ENCODE results near the gene HMMR.
"Not testable (repeated sequence)": the region's sequence is repeated elsewhere in the genome, so short reads cannot be mapped to it uniquely, and the experiment has no call there.

The HMMR gene, protein sequence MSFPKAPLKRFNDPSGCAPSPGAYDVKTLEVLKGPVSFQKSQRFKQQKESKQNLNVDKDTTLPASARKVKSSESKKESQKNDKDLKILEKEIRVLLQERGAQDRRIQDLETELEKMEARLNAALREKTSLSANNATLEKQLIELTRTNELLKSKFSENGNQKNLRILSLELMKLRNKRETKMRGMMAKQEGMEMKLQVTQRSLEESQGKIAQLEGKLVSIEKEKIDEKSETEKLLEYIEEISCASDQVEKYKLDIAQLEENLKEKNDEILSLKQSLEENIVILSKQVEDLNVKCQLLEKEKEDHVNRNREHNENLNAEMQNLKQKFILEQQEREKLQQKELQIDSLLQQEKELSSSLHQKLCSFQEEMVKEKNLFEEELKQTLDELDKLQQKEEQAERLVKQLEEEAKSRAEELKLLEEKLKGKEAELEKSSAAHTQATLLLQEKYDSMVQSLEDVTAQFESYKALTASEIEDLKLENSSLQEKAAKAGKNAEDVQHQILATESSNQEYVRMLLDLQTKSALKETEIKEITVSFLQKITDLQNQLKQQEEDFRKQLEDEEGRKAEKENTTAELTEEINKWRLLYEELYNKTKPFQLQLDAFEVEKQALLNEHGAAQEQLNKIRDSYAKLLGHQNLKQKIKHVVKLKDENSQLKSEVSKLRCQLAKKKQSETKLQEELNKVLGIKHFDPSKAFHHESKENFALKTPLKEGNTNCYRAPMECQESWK

DNA sequence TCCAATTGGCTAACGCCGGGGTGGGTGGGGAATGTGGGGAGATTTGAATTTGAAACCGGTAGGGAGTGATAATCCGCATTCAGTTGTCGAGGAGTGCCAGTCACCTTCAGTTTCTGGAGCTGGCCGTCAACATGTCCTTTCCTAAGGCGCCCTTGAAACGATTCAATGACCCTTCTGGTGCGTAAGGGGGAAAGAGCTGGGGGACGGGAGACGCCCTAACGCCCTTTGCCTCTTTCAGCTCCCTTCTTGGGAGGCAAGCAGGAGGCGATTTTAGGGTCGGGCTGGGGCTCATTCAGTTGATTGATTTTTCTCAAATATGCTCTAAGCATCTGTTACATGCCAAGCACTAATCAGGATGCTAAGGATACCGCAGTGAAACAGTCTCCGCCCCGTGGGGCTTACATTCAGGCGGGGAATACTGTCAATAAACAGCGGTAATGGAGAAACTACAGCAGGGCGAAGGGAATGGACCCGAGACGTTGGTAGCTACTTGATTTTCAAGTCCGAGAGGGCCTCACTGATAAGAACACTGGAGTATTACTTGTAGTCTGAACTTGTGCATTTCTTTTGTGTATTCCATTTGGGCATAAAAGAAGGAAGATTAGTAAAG, at the start of gene HMMR:
HMMR (plus strand) TSS at position 71 of the 610 bp plus-strand sequence; CDS start at position 132, 61 bp downstream.
- no peak for DNase-seq

DNA sequence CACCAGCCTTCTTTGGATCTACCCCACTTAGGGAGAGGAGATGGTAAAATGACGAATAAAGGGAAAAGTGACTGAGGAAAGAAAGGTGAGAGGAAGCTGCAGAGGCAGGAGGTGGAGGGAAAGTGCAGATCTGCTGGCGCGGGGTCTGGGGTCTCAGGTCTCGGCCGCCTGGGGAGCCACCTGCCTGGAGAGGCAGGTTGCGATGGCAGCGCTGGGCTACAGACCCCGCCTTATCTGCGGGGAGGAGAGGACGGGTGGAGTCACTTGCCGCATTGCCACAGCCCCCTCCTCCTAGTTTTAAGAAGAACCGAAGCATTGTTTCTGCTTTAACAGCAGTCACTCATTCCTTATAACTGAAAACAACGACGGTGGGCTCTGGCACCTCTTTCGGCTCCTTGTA, 44.8 kb upstream of the HMMR start:
- peak; percentile 9 for DNase-seq

DNA sequence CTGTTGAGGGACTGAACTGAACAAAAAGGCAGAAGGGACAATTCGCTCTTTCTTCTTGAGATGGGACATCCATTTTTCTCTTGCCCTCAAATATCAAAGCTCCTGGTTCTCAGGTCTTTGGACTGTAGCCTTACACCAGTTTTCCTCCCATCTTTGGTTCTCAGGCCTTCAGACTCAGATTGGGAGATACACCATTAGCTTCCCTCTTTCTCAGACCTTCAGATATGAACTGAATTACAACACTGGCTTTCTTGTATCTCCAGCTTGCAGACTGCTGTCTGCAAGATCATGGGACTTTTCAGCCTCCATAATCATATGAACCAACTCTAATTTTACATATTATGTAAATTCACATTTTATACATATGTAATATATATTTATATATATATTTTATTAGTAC, 35.6 kb upstream of the HMMR start:
- no peak for DNase-seq

DNA sequence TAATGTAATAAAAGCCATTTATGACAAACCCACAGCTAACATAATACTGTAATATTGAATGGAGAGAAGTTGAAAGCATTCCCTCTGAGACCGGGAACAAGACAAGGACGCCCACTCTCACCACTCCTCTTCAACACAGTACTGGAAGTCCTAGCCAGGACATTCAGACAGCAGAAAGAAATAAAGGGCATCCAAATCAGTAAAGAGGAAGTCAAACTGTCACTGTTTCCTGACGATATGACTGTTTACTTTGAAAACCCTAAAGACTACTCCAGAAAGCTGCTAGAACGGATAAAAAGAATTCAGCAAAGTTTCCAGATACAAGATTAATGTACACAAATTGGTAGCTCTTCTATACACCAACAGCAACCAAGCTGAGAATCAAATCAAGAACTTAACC, 34.3 kb upstream of the HMMR start:
- not testable (repeated sequence) for DNase-seq

DNA sequence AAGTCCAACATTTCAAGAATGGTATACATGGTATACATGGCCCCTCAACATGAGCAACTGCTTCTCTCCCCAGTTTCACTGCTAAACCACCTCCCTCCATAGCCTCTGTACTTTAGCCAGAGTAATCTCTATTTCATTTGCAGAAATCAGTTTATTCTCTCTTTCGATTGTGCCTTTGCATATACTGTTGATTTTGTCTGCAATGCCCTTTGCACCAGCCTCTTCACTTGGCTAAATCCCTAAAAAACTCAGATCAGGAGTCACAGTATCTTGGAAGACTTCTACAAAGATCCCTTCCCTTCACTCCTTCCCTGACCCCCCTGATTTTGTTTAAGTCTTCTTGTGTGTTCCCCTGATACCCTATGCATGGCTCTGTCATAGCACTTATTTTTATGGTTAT, 27.9 kb upstream of the HMMR start:
- DNase-seq: no peak

DNA sequence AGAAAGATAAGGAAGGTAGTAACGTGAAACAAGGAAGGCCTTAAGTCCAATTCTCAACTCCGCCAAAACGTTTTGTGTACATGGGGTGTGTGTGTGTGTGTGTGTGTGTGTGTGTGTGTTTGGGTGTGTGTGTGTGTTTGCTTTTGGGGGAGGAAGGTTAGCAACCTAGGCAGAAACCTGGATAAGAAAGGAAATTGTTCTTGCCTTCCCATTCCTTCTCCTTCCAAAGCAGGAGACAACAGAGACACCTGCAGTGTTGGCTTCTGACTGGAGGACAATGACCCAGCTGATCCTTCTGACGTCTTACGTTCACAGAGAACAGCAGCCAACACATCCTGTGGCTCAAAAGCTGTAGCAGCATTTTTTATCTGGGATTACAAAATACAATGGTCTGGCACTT, 27.2 kb upstream of the HMMR start:
- DNase-seq: no peak

DNA sequence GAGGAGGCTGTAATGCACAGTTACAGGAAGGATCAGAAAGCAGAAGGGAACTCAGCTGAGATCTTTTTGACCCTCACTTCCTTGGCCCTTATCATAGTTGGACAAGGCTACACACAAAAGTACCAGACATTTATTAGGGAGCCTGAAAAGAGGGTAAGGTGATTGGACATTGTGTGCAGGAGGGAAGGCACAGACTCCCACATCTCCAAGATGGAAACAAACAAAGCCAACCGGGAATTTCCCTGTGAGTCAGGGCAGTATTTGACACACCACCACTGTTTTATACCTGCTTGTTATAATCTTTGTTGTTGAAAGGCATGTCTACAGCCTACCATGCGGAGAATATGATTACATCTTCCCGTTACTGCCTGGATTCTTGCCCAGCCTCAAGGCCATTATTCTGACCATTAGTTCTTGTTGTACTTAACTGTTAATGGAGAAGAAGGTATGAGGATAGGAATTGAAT, 26.0 kb upstream of the HMMR start:
- DNase-seq: no peak

DNA sequence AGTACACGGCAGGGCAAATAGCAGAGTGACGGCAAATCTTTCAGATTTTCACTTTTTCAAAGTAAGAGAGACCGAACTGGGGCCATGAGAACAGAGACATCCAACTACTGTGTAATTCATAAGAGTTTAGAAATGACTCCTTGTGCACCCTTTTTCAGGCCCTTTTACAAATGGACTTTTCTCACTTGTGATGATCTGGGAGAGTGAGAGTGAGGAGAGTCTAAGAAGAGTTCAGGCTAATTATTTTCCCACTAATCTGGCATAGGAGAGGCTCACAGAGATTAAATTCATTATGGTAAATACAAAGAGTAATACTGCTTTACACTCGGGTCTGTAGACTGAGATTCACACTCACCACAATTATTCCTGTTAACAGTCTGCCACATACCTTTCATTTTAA, 23.9 kb upstream of the HMMR start:
- no peak for DNase-seq

DNA sequence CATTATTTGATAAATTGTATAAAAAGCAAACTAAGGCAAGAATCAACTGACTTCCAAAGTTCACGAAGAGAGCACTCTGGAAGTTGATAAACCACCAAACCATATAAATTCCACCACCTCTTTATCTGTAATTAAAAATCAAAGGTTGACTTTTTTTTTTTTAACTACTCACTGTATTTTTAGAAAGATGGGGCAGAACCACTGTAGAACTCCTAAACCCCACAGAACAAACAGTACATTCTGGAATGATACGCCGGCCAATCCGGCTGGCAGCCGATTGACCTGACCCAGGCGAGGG, 23.5 kb upstream of the HMMR start:
- no peak for DNase-seq

DNA sequence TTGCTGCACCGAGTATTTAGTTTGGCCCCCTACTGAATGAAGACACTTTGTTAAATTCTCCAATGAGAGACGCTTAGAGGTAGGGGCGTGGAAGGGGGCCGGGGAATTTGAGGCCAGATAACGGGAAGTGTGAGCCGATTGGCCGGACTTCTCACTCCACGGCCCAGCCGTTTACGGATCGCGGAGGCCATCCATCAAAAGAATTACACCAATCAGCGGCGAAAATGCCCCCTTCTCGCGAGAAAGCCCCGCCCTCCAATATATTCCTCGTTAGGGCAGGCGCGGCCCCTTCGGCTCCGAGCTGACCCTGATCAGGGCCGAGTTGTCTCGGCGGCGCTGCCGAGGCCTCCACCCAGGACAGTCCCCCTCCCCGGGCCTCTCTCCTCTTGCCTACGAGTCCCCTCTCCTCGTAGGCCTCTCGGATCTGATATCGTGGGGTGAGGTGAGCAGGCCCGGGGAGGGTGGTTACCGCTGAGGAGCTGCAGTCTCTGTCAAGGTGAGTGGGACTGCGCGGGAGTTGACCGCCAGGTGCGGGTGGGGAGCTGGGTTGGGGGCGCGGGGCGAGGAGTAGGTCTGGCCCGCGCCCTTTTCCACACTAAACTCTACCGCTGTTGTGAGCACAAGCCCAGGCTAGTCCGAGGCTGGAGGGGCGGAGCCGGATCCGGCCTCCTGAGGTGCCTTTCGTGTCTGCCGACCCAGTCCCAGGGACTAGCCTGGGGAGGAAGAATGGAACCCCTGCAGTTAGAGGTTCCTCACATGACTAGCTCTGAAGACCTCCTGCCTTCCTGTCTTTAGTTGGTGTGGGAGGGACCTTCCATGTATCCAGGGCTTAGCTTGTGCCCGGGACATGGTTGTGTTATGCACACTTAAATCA, 22.9 kb upstream of the HMMR start, which contains the start of gene CCNG1:
CCNG1 (plus strand) TSS at position 287 of the 874 bp plus-strand sequence. CDS start 1,662 bp downstream, outside the sequence.
- DNase-seq: peak; percentile 88

DNA sequence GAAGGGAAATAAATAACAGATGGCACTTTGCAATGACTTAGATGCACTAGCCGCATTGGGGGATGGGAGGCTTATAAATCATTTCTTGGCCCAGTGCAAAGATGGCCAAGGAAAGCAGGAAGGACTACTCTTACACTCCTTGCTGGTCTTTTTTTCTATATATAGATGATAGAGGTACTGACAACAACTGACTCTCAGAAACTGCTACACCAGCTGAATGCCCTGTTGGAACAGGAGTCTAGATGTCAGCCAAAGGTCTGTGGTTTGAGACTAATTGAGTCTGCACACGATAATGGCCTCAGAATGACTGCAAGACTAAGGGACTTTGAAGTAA, 21.4 kb upstream of the HMMR start:
- DNase-seq: no peak

DNA sequence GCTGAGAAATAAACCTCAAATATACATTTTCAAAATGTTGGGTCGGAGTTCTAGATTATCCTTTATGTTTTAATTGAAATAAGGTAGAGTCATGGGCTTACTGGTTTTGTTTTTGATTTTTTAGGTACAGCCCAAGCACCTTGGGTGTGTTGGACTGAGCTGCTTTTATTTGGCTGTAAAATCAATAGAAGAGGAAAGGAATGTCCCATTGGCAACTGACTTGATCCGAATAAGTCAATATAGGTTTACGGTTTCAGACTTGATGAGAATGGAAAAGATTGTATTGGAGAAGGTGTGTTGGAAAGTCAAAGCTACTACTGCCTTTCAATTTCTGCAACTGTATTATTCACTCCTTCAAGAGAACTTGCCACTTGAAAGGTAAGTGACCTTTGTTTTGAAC, 19.5 kb upstream of the HMMR start:
- DNase-seq: no peak

DNA sequence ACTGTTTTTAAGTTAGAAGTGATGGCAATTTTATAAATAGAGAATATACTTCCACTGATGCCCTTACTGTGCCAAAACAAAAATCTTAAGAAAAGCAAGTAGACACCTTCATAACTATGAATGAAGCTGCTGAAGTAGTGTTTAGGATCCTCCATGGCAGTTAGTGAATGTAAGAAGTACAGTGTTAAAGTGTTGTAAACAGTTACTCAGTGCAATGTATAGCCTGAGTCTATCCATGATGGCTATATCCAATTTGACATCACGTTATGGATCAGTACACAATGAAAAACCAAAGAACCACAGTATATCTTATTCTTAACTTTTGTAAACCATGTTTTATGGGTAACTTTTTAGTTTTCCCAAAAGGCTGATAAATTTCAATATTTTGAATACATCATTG, 15.9 kb upstream of the HMMR start:
- no peak for DNase-seq

DNA sequence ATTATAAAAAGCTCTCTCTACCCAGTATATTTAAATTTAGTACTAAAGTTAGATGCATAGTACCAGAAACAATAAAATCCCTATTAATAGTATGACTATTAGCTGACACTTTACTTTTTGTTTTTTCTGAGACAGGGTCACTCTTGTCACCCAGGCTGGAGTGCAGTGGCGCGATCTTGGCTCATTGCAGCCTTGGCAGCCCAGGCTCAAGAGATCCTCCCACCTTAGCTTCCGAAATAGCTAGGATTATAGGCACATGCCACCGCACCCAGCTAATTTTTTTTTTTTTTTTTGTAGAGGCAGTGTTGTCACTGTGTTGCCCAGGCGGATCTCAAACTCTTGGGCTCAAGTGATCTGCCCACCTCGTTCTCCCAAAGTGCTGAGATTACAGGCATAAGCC, 15.1 kb upstream of the HMMR start:
- DNase-seq: no peak

DNA sequence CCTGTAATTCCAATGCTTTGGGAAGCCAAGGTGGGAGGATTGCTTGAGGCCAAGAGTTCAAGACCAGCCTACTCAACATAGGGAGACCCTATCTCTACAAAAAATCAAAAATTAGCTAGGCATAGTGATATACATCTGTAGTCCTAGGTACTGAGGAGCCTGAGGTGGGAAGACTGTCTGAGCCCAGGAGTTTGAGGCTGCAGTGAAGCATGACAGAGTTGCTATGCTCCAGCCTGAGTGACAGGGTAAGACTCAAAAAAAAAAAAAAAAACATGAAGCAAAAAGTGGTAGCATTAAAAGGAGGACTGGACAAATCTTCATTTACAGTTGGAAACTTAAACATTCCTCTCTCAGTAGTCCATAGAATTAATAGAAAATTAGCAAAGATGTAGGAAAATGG, 13.2 kb upstream of the HMMR start:
- no peak for DNase-seq

DNA sequence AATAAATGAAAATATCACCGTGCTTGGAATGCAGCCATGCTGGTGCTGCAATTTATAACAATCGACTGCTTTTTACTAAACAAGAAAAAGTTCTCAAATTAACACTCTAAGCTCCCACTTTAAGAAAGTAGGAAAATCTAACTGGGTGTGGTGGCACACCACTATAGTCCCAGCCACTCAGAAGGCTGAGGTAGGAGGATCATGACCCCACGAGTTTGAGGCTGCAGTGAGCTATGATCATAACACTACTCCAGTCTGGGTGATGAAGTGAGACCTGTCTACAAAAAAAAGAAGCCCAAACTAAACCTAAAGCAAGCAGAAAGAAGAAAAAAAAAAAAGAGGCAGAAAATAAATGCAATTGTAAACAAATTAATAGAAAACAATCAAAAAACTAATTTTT, 12.6 kb upstream of the HMMR start:
- no peak for DNase-seq

DNA sequence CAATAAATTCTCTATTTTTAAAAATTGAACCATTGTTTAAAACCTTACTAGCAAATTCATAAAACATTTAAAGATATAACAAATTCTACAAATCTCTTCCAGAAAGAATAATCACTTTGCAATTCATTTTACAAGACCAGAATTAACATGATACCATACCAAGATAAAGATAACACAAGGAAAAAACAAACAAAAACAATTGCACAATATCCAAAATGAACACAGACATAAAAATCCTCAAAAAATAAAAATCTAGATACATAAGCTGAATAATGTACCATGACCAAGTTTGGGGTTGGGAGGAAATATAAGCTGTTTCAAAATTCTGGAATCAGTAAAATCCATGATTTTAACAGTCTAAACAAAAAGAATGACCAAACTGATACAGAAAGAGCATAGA, 11.9 kb upstream of the HMMR start:
- DNase-seq: no peak

DNA sequence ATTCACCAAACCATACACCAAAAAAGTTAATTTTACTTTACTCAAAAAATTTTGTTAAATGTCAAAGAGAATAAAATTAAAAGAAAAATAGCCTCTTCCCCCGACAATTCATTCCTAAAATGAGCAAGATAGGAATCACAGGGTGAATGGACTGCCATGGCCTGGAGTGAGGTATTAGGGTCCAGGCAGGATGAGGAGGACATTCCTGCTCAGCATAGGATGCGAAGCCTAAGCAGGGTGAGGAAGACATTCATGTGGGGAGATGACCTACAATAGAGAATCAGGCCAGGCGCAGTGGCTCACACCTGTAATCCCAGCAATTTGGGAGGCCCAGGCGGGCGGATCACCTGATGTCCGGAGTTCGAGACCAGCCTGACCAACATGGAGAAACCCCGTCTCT, 8.9 kb upstream of the HMMR start:
- no peak for DNase-seq

DNA sequence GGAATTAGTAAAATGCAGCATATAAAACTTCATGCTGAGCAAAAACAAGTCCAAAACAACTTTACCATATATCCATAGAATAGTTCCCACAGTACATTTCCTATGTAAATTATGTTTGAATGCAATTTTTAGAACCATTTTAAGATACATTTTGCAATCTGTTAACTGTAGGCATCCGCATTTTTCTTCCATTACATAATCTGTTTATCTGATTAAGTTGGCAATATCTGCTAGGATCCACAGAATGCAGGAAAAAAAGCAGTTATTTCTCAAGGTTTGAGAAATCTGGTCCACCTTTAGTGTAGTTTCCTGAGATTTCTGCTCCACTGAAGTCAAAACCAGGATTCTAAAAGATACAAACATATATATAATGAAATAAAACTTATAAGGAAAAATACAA, 6.7 kb upstream of the HMMR start:
- no peak for DNase-seq

DNA sequence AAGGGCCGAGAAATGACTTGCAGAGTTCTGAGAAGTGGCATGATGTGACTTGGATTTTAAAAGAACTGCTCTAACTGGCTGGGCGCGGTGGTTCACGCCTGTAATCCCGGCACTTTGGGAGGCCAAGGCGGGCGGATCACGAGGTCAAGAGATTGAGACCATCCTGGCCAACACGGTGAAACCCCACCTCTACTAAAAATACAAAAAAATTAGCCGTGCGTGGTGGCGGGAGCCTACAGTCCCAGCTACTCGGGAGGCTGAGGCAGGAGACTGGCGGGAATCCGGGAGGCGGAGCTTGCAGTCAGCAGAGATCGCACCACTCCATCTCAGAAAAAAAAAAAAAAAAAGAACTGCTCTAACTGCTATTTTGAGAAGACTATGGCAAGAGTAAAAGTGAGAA, 5.0 kb upstream of the HMMR start:
- DNase-seq: not testable (repeated sequence)

DNA sequence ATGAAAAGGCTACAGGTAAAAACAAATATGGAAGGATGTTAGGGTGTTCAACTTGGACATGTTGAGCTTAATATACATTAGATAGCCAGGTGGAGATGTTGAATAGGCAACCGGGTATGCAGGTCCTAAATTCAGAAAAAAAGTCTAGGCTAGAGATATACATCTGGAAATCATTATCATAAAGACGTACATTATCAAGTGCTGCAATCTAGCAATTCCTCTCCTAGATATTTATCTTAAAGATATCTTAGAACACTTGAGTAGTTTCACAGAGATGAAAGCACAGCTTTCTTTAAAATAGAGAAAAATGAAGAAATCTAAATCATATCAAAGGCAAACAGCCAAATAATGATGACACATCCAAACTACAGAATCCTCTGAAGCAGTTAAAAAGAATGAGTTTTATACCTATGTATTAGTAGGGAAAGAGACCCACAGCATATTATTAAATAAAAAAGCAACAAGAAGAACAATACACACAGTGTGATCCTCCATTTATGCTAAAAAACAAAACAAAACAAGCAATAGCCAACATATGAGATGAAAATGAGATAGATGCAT, 4.3 kb upstream of the HMMR start:
- DNase-seq: no peak

DNA sequence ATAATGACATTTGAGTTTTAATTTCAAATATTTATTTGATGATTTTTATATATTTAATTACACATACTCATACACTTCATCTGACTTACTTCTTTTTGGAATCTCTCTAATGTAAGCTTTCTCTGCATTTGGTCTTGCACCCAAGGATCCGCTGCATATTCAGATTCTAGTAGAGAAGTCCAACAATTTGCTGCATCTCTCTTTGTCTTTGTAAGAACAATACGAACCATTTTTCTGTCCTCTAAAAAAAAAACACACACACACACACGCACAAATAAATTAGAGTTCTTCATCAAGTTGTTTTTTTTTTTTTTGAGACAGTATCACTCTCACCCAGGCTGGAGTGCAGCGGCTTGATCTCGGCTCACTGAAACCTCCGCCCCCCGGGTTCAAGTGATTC, 3.6 kb upstream of the HMMR start:
- no peak for DNase-seq

Measured in NCI-H2227 treated with DMSO at 0.1 percent for 48 hours (cell line).